ENCODE data around the gene SPDYE17.
"Not testable (repeated sequence)": the region's sequence is repeated elsewhere in the genome, so short reads cannot be mapped to it uniquely, and the experiment has no call there.

Gene SPDYE17

GRCh38 chr7:76998764-76999450 is 33.3 kb downstream of the SPDYE17 start:
- DNase-seq (ENCODE audit: low spot score), result peak; percentile 3

- no peak for DNase-seq (ENCODE audit: low spot score)
Measured at GRCh38 chr7:76998285-76998589, 33.9 kb downstream of the SPDYE17 start.

- no peak for DNase-seq (ENCODE audit: low spot score)
Measured at GRCh38 chr7:76997381-76998284, 34.5 kb downstream of the SPDYE17 start.

GRCh38 chr7:76996932-76997331 is 35.2 kb downstream of the SPDYE17 start:
- DNase-seq (ENCODE audit: low spot score), result not testable (repeated sequence)

GRCh38 chr7:76994286-76994685 is 37.9 kb downstream of the SPDYE17 start:
- not testable (repeated sequence) for DNase-seq (ENCODE audit: low spot score)

- DNase-seq (ENCODE audit: low spot score), result not testable (repeated sequence)
Measured at GRCh38 chr7:76993831-76994230, 38.3 kb downstream of the SPDYE17 start.

GRCh38 chr7:76992871-76993270 is 39.3 kb downstream of the SPDYE17 start:
- not testable (repeated sequence) for DNase-seq (ENCODE audit: low spot score)

GRCh38 chr7:76992204-76992603 is 40.0 kb downstream of the SPDYE17 start:
- DNase-seq (ENCODE audit: low spot score), result not testable (repeated sequence)

GRCh38 chr7:76990202-76990601 is 42.0 kb downstream of the SPDYE17 start:
- DNase-seq (ENCODE audit: low spot score), result not testable (repeated sequence)

- not testable (repeated sequence) for DNase-seq (ENCODE audit: low spot score)
Measured at GRCh38 chr7:76985924-76986717, 46.0 kb downstream of the SPDYE17 start.

GRCh38 chr7:76984784-76985136 is 47.4 kb downstream of the SPDYE17 start:
- not testable (repeated sequence) for DNase-seq (ENCODE audit: low spot score)

GRCh38 chr7:76983937-76984783 is 48.0 kb downstream of the SPDYE17 start:
- DNase-seq (ENCODE audit: low spot score), result not testable (repeated sequence)

GRCh38 chr7:76983333-76983732 is 48.8 kb downstream of the SPDYE17 start:
- not testable (repeated sequence) for DNase-seq (ENCODE audit: low spot score)

GRCh38 chr7:76982501-76982900 is 49.7 kb downstream of the SPDYE17 start:
- not testable (repeated sequence) for DNase-seq (ENCODE audit: low spot score)

- not testable (repeated sequence) for DNase-seq (ENCODE audit: low spot score)
Measured at GRCh38 chr7:76981187-76981970, 50.8 kb downstream of the SPDYE17 start.

GRCh38 chr7:76980576-76980975 is 51.6 kb downstream of the SPDYE17 start:
- DNase-seq (ENCODE audit: low spot score), result not testable (repeated sequence)

GRCh38 chr7:76977761-76978367 is 54.3 kb downstream of the SPDYE17 start:
- not testable (repeated sequence) for DNase-seq (ENCODE audit: low spot score)

- not testable (repeated sequence) for DNase-seq (ENCODE audit: low spot score)
Measured at GRCh38 chr7:76974793-76975579, 57.2 kb downstream of the SPDYE17 start.

- not testable (repeated sequence) for DNase-seq (ENCODE audit: low spot score)
Measured at GRCh38 chr7:76974336-76974735, 57.8 kb downstream of the SPDYE17 start.
